Germinal center (tissue), 1 donor: ENCODE data around the gene PPME1.
"Not testable (repeated sequence)": the region's sequence is repeated elsewhere in the genome, so short reads cannot be mapped to it uniquely, and the experiment has no call there.

Experiments used
- DNase-seq: peaks from one replicate; pipeline ENCODE4 v3.0.0; 2012; ENCODE audit warnings: mixed read lengths, low spot score

The PPME1 gene

GRCh38 chr11:74170694-74171629, at the start of gene PPME1, which contains the start of gene C2CD3:
PPME1 (plus strand) TSS chr11:74171289; CDS start chr11:74171422, 133 bp downstream.
C2CD3 (minus strand) TSS chr11:74171002; CDS start chr11:74170792, 210 bp downstream.
- peak; percentile 96 for DNase-seq

GRCh38 chr11:74121804-74122203, 49.3 kb upstream of the PPME1 start:
- no peak for DNase-seq

DNA sequence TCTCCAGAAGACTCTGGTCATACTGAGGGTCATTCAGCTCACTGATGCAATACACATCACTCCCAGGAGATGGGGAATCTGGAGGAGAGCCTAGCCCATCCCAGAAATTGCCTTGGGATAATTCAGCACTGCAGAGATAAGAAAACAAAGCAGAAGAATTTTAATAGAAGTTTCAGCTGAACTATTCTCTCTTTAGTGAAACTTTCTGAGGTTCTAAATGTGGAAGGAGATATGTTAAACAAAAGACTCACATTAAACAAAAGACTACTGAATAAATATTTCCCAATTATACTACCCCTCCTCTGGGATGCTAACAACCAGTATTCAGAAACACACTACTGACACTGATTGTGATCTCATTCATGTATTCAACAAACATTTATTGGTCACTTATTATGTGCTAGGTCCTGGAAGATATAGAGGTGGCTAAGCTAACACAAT, 48.1 kb upstream of the PPME1 start:
- DNase-seq: no peak

DNA sequence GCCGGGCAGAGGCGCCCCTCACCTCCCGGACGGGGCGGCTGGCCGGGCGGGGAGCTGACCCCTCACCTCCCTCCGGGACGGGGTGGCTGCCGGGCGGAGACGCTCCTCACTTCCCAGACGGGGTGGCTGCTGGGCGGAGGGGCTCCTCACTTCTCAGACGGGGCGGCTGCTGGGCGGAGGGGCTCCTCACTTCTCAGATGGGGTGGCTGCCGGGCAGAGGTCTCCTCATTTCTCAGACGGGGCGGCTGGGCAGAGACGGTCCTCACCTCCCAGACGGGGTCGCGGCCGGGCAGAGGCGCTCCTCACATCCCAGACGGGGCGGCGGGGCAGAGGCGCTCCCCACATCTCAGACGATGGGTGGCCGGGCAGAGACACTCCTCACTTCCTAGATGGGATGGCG, 42.0 kb upstream of the PPME1 start:
- not testable (repeated sequence) for DNase-seq

GRCh38 chr11:74132833-74133232, 38.3 kb upstream of the PPME1 start:
- DNase-seq: no peak

- DNase-seq: no peak
These were observed 37.7 kb upstream of the PPME1 start for GRCh38 chr11:74133436-74133835.

GRCh38 chr11:74134661-74135060, 36.4 kb upstream of the PPME1 start:
- DNase-seq: no peak

DNA sequence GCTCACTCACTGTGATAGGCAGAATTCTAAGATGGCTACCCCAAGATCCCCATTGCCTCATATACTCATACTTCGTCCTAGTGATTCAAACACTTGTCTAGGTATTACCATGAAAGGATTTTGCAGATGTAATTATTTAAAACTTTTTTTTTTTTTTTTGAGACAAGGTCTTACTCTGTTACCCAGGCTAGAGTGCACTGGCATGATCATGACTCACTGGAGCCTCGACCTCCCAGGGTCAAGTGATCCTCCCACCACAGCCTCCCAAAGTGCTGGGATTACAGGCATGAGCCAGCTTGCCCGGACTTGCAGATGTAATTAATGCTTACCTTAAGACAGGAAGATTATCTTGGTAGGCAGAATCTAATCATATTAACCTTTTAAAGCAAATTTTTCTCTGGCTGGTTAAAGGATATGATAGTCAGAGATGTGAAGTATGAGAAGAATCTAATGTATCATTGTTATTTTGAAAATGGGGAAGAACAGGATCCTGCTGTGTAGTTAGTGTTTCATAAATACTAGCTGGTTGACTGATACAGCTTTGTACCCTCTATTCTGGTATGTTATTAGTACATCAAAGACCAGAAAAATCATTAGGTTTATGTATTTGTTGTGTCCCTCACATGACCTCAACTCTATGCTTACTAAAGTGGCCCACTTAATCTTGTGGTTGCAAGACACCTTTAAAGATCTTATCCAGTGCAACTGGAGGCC, 35.8 kb upstream of the PPME1 start:
- DNase-seq: no peak

- no peak for DNase-seq
These were observed 33.1 kb upstream of the PPME1 start for GRCh38 chr11:74138021-74138420.

DNA sequence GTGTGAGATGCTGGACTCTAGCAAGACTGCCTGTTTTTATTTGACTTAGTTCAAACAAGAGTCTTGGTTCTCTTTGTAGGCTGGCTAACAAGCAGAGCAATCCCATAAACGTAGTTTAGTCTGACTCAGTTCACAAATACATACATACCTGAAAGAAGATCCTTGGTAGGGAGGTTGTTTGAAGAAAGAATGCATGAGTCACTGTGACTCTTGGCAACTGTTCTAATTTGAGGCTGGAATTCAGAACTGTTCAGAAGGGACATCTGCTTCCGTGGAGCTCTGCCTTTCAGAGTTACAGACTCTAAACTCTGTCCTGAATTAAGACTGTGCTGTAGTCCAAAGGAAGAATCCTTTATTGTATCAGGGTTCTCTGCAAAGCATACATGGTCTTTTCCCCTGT, 32.5 kb upstream of the PPME1 start:
- no peak for DNase-seq

- DNase-seq: no peak
These were observed 31.8 kb upstream of the PPME1 start for GRCh38 chr11:74139151-74139918.

GRCh38 chr11:74139919-74140431, 31.1 kb upstream of the PPME1 start:
- not testable (repeated sequence) for DNase-seq

DNA sequence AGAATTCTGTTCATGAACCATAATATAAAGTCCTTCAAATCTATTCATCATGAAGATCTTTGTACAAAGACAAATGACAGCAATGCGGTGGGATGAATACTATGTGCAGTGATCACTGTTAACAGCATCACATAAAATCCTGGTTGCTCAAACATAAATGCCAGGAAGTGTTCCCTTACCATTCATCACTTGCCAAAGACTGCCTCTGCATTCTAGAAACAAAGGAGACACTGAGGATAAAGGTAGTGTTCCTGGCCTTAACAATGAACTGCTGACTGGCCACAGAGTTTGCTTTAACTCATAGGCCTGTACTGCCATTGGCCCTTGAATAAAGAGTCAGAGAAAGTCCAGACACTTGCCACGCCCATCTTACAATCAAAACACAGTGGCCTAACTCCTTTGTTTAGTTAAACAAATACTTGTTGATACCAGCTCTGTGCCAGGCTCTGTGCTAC, 29.8 kb upstream of the PPME1 start:
- DNase-seq: no peak

DNA sequence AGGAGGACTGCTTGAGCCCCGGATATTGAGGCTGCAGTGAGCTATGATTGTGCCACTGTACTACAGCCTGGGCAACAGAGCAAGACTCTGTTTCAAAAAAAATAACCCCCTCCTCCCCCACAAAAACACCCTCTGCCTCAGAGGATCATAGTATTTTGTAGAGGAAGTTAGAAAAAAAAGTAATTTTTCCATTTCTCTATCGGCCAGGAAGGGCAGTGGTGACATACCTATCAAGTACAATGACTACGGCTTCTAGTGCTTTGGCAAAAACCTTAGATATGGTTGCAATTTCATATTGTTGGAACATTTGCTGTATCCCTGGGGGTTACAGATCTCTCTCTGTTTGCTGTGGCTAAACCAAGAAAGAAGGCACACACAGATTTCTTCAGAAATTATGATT, 29.2 kb upstream of the PPME1 start:
- DNase-seq: no peak

- DNase-seq: no peak
These were observed 28.5 kb upstream of the PPME1 start for GRCh38 chr11:74142624-74143023.

DNA sequence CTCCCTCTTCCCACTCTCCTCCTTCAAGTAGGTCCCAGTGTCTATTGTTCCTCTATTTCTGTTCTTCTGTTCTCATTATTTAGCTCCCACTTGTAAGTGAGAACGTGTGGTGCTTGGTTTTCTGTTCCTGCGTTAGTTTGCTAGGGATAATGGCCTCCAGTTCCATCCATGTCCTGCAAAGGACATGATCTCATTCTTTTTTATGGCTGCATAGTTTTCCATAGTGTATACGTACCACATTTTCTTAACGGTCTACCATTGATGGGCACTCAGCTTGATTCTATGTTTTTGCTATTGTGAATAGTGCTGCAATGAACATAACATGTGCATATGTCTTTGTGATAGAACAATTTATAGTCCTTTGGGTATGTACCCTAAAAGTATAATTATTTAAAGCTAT, 26.5 kb upstream of the PPME1 start:
- DNase-seq: no peak

- no peak for DNase-seq
These were observed 23.7 kb upstream of the PPME1 start for GRCh38 chr11:74147199-74147929.

DNA sequence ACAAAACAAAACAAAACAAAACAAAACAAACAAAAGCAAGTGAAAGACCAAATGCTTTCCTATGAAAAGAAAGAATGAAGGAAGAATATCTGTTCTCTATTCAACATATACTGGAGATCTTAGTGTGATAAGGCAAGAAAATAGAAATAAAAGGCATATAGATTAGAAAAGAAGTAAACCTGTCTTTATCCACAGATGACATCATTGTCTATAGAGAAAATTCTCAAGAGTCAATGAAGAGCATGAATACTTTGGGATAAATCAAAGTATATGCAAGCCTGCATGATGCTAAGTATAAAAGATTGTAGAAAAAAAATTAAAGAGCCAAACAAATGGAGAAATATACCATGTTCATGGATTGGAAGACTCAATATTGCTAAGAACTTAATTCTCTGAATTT, 17.9 kb upstream of the PPME1 start:
- no peak for DNase-seq

DNA sequence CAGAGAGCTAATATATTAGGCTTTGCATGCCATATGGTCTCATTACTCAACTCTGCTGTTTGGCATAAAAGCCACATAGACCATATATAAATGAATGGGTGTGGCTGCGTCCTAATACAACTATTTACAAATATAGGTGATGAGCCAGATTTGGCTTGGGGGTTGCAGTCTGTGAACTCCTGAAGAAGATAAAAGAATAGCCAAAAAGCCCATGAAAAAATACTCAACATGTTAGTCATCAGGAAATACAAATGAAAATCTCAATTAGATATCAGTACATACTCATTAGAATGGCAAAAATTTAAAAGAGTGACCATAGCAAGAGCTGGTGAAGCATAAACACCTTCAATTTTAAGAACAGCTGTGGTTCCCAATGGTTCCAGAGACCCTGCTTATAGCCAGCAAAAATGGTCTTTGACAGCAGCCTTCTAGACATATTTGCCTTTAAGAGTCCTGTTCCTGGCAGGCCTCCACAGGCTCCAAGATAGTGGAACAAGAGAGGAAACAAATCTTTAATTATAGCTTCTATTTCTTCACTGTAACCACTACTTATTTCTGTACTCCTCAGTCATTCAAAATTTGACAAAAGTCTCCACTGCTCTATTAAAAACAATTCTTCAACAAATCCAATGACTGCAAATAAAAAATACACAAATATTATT, 16.3 kb upstream of the PPME1 start:
- DNase-seq: no peak

GRCh38 chr11:74157169-74157568, 13.9 kb upstream of the PPME1 start:
- DNase-seq: no peak

GRCh38 chr11:74159642-74160041, 11.4 kb upstream of the PPME1 start:
- no peak for DNase-seq
